ENCODE data around the gene FOXF1. TPM values are rescaled to one million over a fixed set of nuclear protein-coding genes. Genes with fewer than 3 reads are reported as not detected.

Gene FOXF1
- total and polyA plus RNA-seq, 2 donors: 0.05 to 0.55 TPM

DNA sequence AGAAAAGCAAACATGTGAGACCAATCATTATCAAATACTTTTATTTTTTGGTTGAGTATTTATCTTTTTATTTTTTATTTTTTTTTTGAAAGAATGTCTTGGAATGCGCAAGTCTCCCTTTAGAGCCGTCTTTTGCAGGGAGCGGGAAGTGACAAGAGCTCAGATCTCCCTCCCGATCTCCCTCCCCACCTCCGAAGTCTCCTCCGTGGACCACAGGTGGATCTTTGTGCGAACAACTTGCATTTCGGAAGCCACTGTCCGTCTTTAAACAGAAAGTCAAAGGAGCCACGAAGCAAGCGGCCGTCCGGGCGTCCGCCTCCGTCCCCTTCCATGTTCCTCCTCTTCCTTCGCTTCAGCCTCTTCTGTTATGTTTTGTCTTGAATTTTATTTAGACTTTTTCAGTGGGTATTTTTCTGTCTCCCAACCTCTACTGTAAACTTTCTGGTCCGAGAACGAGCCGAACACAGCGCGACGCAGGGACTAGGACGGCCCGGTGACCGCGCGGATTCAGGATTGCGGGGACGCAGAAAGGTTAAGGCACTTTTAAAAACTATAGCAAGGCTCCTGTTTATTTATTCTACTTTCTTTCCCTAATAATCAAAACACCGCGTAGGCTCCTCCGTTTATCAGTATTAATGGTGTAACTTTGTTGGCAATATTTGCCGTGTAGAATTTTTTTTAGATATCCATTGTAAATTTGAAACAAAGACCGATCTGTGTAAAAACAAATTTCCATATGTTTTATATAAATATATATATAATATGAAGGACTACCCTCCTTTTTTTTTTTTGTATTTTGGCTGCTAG lies 3.3 kb downstream of the FOXF1 start:
- peaks cover 2 to 8% of the 10 kb centered on the region in 2 donors for H3K9me3 ChIP-seq (ENCODE audit: control insufficient read depth in 2 of 2, insufficient read depth in 1 of 2, low read length in 1 of 2)
- DNase-seq (ENCODE audit: low read depth in 6 of 9, low spot score in 9 of 9): no peak
- WGBS: 16% methylated on average over 35 of the region's 35 CpGs
- H3K27ac ChIP-seq (ENCODE audit: low read depth in 1 of 2, low read length in 1 of 2): no peak overlapping the region
- H3K4me3 ChIP-seq (ENCODE audit: low read length in 2 of 2): no peak overlapping the region
- peaks cover 94 to 99% of the 10 kb centered on the region in 2 donors for H3K27me3 ChIP-seq (ENCODE audit: control insufficient read depth in 2 of 2, insufficient read depth in 1 of 2, low read length in 1 of 2)
- no peaks in the 10 kb centered on the region for H3K36me3 ChIP-seq (ENCODE audit: control insufficient read depth in 2 of 2, insufficient read depth in 2 of 2, low read length in 1 of 2)
- peaks cover 0 to 3% of the 10 kb centered on the region in 2 donors for H3K4me1 ChIP-seq (ENCODE audit: control insufficient read depth in 2 of 2, insufficient read depth in 2 of 2, low read length in 2 of 2)

DNA sequence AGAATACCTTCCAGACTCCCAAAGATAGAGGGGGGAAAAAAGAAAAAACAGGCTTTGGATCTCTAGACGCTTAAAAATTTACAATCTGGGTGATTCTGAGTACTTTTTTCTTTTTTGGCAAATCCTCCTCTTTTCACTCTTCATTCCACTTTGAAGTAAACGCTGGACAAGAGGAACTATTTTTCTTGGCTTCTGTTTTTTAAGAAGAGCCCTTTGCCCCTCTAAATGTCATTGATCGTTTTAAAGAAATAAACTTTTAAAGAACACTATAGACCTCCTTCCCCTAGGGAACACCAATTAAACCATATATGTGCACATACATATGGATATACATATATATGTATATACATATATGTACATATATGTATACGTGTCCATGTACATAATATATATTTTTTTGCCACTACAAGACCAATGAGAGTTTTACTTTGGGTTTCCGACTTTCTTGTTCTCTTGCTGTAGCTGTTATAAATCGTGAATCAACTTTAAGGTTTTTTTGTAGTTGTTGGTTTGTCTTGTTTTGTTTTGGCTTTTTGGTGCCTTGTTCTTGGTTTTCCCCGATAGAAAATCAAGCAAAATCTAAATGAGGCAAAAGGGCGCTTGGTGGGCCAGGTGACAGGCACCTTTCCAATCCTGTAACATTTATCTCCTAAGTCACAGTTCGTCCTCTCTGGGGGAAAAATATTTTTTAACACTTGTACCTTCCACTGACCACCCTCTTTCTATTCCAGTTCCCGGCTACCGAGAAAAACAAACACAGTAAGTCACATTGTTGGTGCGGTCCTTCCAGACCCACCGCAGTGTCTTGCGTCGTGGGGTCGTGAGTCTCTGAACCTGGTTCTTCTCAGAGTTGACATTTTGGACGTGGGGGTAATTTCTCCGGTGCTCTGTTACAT lies 4.4 kb downstream of the FOXF1 start:
- peaks cover 2 to 8% of the 10 kb centered on the region in 2 donors for H3K9me3 ChIP-seq (ENCODE audit: control insufficient read depth in 2 of 2, insufficient read depth in 1 of 2, low read length in 1 of 2)
- H3K27me3 ChIP-seq (ENCODE audit: control insufficient read depth in 2 of 2, insufficient read depth in 1 of 2, low read length in 1 of 2): peaks cover 90 to 99% of the 10 kb centered on the region in 2 donors
- no peaks in the 10 kb centered on the region for H3K36me3 ChIP-seq (ENCODE audit: control insufficient read depth in 2 of 2, insufficient read depth in 2 of 2, low read length in 1 of 2)
- no peak overlapping the region for H3K4me3 ChIP-seq (ENCODE audit: low read length in 2 of 2)
- WGBS: 16% methylated on average over 18 of the region's 18 CpGs
- no peak for DNase-seq (ENCODE audit: low read depth in 6 of 9, low spot score in 9 of 9)
- H3K27ac ChIP-seq (ENCODE audit: low read depth in 1 of 2, low read length in 1 of 2): no peak overlapping the region
- no peaks in the 10 kb centered on the region for H3K4me1 ChIP-seq (ENCODE audit: control insufficient read depth in 2 of 2, insufficient read depth in 2 of 2, low read length in 2 of 2)

DNA sequence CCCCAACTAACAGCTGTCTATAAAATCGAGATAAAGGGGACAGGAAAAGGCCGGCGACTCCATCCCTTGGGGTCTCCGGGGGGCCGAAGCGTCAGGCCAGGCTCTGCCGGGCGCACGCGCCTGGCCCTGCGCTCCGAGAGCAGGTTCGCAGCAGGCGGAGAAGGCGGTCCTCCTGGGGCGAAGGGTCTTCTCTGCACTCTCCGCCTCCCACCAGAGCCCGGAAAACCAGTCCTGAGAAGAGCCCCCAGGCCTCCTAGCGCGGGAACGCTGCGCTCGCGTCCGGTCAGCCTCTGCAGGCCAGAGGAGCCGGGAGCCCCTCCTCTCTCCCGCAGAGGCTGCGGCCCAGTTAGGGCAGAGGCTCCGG lies 5.1 kb downstream of the FOXF1 start:
- Histone ChIP-seq H3K9me3 (ENCODE audit: control insufficient read depth in 2 of 2, insufficient read depth in 1 of 2, low read length in 1 of 2) (peaks cover 2 to 8% of the 10 kb centered on the region in 2 donors), H3K36me3 (ENCODE audit: control insufficient read depth in 2 of 2, insufficient read depth in 2 of 2, low read length in 1 of 2) (no peaks in the 10 kb centered on the region), H3K4me3 (ENCODE audit: low read length in 2 of 2) (no peak overlapping the region), H3K27me3 (ENCODE audit: control insufficient read depth in 2 of 2, insufficient read depth in 1 of 2, low read length in 1 of 2) (peaks cover 88 to 99% of the 10 kb centered on the region in 2 donors), H3K4me1 (ENCODE audit: control insufficient read depth in 2 of 2, insufficient read depth in 2 of 2, low read length in 2 of 2) (no peaks in the 10 kb centered on the region), H3K27ac (ENCODE audit: low read depth in 1 of 2, low read length in 1 of 2) (no peak overlapping the region)
- DNase-seq (ENCODE audit: low read depth in 6 of 9, low spot score in 9 of 9): no peak
- 13% methylated on average over 29 of the region's 29 CpGs for WGBS

DNA sequence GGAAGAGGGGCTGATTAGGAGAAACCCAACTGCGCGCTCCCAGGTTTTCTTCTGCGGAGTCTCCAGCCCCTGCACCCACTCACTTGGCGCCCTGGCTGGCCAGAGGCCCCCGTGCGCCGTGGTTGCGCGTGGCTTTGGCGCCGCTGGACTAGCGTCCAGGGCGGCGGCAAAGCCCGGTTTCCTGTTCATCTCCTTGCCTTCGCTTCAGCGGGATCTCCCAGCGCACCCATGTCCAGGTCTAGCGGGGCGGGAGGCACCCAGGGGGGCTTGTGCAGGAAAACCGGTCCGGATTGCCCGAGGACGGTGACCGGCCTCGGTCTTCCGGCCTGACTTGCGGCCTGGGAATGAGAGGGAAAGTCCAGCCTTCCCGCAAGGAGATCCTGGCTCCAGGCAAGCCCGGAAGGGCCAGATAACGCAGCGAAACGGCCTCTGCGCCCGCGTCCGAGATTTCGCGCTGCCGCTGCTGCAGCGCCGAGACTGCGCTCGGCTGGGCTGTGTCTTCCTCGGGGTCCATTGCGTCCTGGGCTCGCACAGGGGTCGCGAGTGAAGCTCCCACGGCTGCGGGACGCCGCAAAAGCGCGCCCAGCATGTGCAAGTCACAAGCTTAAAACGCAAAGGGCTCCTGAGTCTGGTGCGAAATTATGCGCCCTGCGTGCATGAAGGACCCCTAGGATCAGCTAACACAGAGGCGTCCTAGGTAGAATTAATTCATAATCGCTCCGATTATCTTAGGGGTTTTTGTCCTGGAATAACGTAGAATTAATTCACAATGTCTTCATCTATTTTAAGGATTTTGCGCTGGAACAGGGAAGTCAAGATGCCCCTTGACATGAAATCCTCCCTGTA lies 5.7 kb downstream of the FOXF1 start:
- no peaks in the 10 kb centered on the region for H3K4me1 ChIP-seq (ENCODE audit: control insufficient read depth in 2 of 2, insufficient read depth in 2 of 2, low read length in 2 of 2)
- WGBS: 8% methylated on average over 64 of the region's 64 CpGs
- peaks cover 85 to 99% of the 10 kb centered on the region in 2 donors for H3K27me3 ChIP-seq (ENCODE audit: control insufficient read depth in 2 of 2, insufficient read depth in 1 of 2, low read length in 1 of 2)
- H3K9me3 ChIP-seq (ENCODE audit: control insufficient read depth in 2 of 2, insufficient read depth in 1 of 2, low read length in 1 of 2): peaks cover under 1 to 8% of the 10 kb centered on the region in 2 donors
- H3K4me3 ChIP-seq (ENCODE audit: low read length in 2 of 2): no peak overlapping the region
- no peak for DNase-seq (ENCODE audit: low read depth in 6 of 9, low spot score in 9 of 9)
- no peak overlapping the region for H3K27ac ChIP-seq (ENCODE audit: low read depth in 1 of 2, low read length in 1 of 2)
- no peaks in the 10 kb centered on the region for H3K36me3 ChIP-seq (ENCODE audit: control insufficient read depth in 2 of 2, insufficient read depth in 2 of 2, low read length in 1 of 2)

DNA sequence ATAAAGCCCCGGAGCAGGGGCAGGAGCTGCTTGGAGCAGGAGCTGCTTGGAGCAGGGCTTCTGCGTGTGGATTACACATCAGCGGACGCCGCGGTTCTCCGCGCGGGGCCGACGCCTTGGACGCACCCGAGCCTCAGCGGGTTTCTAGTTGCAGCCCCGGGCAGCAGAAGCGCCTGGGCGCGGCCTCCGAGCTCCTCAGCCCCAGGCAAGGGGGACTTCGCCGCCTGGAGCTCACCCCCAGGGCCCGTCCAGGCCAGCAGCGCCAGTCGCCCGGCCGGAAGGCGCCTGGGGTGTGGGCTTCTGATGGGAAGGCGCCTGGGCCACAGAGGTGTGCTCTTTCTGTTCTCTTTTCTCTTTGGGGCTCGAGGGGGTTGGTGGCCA lies 6.3 kb downstream of the FOXF1 start:
- no peaks in the 10 kb centered on the region for H3K4me1 ChIP-seq (ENCODE audit: control insufficient read depth in 2 of 2, insufficient read depth in 2 of 2, low read length in 2 of 2)
- H3K27ac ChIP-seq (ENCODE audit: low read depth in 1 of 2, low read length in 1 of 2): no peak overlapping the region
- H3K9me3 ChIP-seq (ENCODE audit: control insufficient read depth in 2 of 2, insufficient read depth in 1 of 2, low read length in 1 of 2): peaks cover 0 to 8% of the 10 kb centered on the region in 2 donors
- no peak for DNase-seq (ENCODE audit: low read depth in 6 of 9, low spot score in 9 of 9)
- no peak overlapping the region for H3K4me3 ChIP-seq (ENCODE audit: low read length in 2 of 2)
- WGBS: 8% methylated on average over 29 of the region's 29 CpGs
- H3K36me3 ChIP-seq (ENCODE audit: control insufficient read depth in 2 of 2, insufficient read depth in 2 of 2, low read length in 1 of 2): no peaks in the 10 kb centered on the region
- peaks cover 79 to 99% of the 10 kb centered on the region in 2 donors for H3K27me3 ChIP-seq (ENCODE audit: control insufficient read depth in 2 of 2, insufficient read depth in 1 of 2, low read length in 1 of 2)

DNA sequence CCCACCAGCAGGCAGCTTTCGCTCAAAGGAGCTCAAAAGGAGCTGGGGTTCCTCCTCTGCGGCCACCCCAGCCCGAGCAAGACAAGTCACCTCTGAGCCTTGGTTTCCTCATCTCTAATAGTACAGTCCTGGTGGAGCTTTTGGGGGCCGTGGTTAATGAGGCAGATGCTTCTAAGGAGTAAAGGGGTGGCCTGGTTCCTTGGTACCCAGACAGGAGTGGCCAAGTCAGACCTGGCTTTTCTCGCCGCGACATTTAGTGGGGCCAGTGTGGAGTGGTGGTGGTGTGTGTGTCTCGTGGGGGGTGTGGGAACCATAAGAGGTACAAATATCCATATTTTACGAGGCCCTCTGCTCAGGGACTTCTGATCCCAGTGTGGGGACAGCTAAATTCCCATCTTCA lies 6.7 kb downstream of the FOXF1 start:
- no peak overlapping the region for H3K4me3 ChIP-seq (ENCODE audit: low read length in 2 of 2)
- H3K36me3 ChIP-seq (ENCODE audit: control insufficient read depth in 2 of 2, insufficient read depth in 2 of 2, low read length in 1 of 2): no peaks in the 10 kb centered on the region
- H3K27ac ChIP-seq (ENCODE audit: low read depth in 1 of 2, low read length in 1 of 2): no peak overlapping the region
- DNase-seq (ENCODE audit: low read depth in 6 of 9, low spot score in 9 of 9): no peak
- peaks cover 75 to 98% of the 10 kb centered on the region in 2 donors for H3K27me3 ChIP-seq (ENCODE audit: control insufficient read depth in 2 of 2, insufficient read depth in 1 of 2, low read length in 1 of 2)
- no peaks in the 10 kb centered on the region for H3K4me1 ChIP-seq (ENCODE audit: control insufficient read depth in 2 of 2, insufficient read depth in 2 of 2, low read length in 2 of 2)
- 42% methylated on average over 9 of the region's 9 CpGs for WGBS
- H3K9me3 ChIP-seq (ENCODE audit: control insufficient read depth in 2 of 2, insufficient read depth in 1 of 2, low read length in 1 of 2): peaks cover 0 to 8% of the 10 kb centered on the region in 2 donors

DNA sequence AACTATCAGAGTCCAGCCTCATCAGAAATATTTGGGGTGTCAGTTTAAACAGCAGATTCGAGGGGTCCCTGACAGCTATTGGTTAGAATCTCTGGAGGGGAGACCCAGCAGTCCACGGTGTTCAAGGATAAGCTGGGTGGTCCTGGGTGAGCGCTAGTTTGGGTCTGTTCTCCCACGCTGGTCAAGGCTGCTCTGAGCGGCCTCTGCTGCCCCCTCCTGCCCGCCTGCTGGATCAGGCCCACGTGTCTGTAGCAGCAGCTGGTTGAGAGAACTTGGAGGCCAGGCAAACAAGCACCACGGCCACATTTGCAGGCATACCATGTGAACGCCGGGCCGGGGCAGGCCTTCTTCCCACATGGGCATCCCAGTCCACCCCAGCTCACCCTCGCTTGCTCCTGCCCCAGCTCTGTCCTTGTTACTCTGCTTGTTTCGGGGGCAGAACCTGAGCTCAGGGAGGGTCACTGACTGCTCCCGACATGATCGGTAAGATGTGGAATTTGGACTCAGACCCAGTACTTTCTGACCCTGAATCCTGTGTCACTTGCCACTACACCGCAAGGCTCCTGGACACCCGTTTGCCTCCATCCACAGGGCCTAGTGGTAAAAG lies 7.4 kb downstream of the FOXF1 start:
- Histone ChIP-seq H3K36me3 (ENCODE audit: control insufficient read depth in 2 of 2, insufficient read depth in 2 of 2, low read length in 1 of 2) (no peaks in the 10 kb centered on the region), H3K4me1 (ENCODE audit: control insufficient read depth in 2 of 2, insufficient read depth in 2 of 2, low read length in 2 of 2) (no peaks in the 10 kb centered on the region), H3K27me3 (ENCODE audit: control insufficient read depth in 2 of 2, insufficient read depth in 1 of 2, low read length in 1 of 2) (peaks cover 72 to 93% of the 10 kb centered on the region in 2 donors), H3K9me3 (ENCODE audit: control insufficient read depth in 2 of 2, insufficient read depth in 1 of 2, low read length in 1 of 2) (peaks cover 0 to 8% of the 10 kb centered on the region in 2 donors), H3K4me3 (ENCODE audit: low read length in 2 of 2) (no peak overlapping the region), H3K27ac (ENCODE audit: low read depth in 1 of 2, low read length in 1 of 2) (no peak overlapping the region)
- no peak for DNase-seq (ENCODE audit: low read depth in 6 of 9, low spot score in 9 of 9)
- 27% methylated on average over 17 of the region's 17 CpGs for WGBS

DNA sequence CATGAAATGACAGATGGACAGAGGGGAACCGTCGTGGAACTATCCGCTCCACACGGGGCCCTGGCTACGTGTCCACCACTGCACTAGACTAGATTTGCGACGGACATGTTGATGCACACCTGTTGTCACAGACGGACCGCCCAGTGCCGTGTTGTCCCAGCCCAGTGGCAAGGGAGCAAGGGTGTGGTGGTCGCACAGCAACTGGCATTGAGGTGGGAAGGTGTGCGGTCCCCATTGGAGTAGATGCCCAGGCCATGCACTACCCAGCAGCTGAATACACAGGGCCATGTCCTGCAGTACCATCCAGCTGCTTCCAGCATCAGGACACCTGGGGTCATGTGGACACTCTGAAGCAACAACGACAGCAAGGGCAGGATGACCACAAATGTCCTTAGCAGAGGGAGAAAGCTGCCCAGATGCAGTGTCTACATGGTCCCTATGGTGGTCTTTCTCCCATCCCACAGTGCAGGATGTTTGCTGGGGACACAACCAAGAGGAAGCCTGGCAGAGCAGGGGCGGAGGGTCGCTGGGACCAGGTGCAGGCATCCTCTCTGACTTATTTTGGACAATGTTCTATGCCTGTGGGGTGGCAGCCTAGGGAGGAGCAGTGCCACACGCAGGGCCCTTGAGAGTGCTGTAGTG lies 8.8 kb downstream of the FOXF1 start:
- Histone ChIP-seq H3K4me3 (ENCODE audit: low read length in 2 of 2) (no peak overlapping the region), H3K27ac (ENCODE audit: low read depth in 1 of 2, low read length in 1 of 2) (no peak overlapping the region), H3K27me3 (ENCODE audit: control insufficient read depth in 2 of 2, insufficient read depth in 1 of 2, low read length in 1 of 2) (peaks cover 62 to 89% of the 10 kb centered on the region in 2 donors), H3K9me3 (ENCODE audit: control insufficient read depth in 2 of 2, insufficient read depth in 1 of 2, low read length in 1 of 2) (peaks cover 0 to 8% of the 10 kb centered on the region in 2 donors), H3K4me1 (ENCODE audit: control insufficient read depth in 2 of 2, insufficient read depth in 2 of 2, low read length in 2 of 2) (no peaks in the 10 kb centered on the region), H3K36me3 (ENCODE audit: control insufficient read depth in 2 of 2, insufficient read depth in 2 of 2, low read length in 1 of 2) (no peaks in the 10 kb centered on the region)
- no peak for DNase-seq (ENCODE audit: low read depth in 6 of 9, low spot score in 9 of 9)
- 91% methylated on average over 16 of the region's 16 CpGs for WGBS

Measured in thymus (tissue), 11 donors.